NCI-H1694 treated with DMSO at 0.1 percent for 48 hours (cell line): Measurements from ENCODE around the gene FSTL4.

Source experiments
- DNase-seq: peaks from one replicate; lab custom pipeline; 2025; lab: John Stamatoyannopoulos, UW

The FSTL4 gene

DNA sequence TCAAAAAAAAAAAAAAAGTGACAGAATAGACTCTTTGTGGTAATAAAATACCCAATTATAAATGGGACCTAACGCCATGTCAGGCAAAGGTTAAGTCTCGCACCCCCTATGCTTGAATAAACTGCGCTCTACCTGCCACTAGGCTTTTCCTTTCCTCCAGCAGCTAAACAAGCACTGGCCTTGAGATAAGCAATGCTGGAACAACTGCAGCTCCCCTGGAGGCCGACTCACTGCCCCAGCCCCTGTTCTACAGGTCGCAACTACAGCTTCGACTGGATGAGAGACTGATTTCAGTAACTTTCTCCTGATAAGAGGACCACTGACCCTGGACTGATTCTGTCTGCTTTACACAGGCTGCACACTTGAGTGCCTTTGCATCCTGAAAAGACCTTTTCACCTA lies 350.3 kb downstream of the FSTL4 start:
- no peak for DNase-seq

- no peak for DNase-seq
Measured at GRCh38 chr5:133260715-133261114, 351.6 kb downstream of the FSTL4 start.

GRCh38 chr5:133259199-133259997 lies 352.9 kb downstream of the FSTL4 start:
- DNase-seq: no peak

GRCh38 chr5:133257977-133258376 lies 354.4 kb downstream of the FSTL4 start:
- no peak for DNase-seq

- DNase-seq: no peak
Measured at GRCh38 chr5:133256276-133256675, 356.1 kb downstream of the FSTL4 start.

DNA sequence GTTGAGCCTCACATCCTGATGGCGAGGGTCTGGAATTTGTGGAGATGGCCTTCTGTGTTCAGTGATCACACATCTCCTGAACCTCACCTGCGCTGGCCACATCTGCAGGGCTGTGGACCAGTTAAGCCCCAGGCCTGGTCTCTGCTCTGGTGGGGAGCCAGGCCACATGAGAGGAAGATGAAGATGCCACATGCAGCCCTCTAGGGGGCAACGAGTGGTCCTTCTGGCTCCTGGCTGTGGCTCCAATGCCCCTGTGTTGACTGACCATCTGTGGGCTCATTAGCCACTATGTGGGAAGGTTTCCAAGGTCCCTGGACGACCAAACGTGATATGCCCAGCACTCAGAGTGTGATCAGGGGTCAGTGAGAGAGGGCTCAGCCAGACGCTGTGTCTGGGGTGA lies 357.5 kb downstream of the FSTL4 start:
- no peak for DNase-seq

DNA sequence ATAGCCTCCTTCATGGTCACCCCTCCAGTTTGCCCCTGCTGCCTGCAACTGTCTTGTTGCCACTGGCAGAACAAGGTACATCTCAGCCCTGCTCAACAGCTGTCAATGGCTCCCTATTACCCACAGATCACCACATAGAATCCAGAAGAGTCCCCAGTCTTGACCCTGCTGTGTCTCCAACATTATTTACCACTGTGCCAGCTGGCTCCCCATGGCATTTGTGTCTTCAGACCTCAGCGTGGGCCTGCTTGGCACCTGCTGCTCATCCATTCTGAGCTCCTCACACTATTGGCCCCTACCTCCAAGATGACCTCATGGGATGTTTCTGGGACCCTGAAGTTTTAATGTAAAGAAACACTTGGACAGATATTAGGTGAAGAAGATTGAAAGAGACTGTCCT lies 358.7 kb downstream of the FSTL4 start:
- DNase-seq: no peak

DNA sequence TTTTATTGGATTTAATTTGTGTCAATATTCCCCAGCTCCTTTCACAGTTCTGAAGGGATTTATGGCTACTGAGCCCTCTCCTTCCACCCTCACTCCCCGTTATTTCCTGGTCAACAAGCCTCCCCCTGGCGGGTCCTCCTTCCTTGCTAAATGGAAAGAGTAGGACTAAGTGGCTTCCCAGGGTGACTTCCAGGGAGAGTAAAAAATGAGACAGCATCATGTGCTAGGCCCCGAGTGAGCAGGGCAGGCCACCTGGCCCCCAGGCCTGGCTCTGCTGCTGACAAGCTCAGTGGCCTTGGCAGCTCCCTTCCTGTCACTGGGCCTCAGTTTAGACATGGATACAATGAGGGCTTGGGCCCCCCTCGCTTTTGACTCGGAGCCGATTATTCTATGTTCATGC lies 359.3 kb downstream of the FSTL4 start:
- DNase-seq: no peak

DNA sequence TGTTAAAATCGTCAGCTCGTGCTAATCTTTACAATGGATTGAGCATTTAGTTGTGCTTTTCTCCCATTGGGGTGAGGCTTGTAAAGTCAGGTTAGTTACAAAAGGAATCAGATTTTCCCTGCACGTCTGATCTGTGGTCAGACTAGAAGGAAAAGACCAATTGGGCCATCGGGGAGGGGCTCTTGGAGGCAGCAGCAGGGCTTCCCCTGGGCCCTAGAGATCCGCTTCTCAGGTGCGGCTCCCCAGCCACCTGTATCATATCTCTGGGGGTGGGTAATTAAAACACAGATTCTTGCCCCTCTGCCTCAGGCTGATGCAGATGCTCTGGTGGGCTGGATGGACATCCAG lies 360.2 kb downstream of the FSTL4 start:
- DNase-seq: no peak

- no peak for DNase-seq
Measured at GRCh38 chr5:133251296-133252132, 360.8 kb downstream of the FSTL4 start.

- DNase-seq: no peak
Measured at GRCh38 chr5:133250527-133250926, 361.8 kb downstream of the FSTL4 start.

DNA sequence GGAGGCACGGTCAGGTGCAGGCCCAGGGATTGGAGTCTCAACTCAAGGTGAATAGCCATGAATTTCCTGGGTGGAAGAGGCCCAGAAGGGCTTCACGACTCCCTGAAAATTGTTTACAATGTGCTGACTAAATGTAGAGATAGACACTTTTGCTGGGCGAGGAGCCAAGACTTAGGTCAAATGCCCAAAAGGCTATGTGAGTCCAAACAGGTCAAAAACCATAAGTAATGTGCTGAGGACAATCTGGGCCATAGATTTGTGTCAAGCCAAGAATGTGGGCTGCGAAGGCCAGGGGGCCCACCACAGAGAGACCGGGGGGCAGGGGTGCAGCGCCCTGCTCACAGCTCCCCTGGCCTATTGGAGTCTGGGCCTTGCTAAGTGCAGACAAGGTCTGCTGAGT lies 362.7 kb downstream of the FSTL4 start:
- DNase-seq: no peak

GRCh38 chr5:133247881-133248624 lies 364.3 kb downstream of the FSTL4 start:
- no peak for DNase-seq

GRCh38 chr5:133247151-133247709 lies 365.1 kb downstream of the FSTL4 start:
- DNase-seq: no peak

- no peak for DNase-seq
Measured at GRCh38 chr5:133246376-133247150, 365.8 kb downstream of the FSTL4 start.

GRCh38 chr5:133246053-133246370 lies 366.3 kb downstream of the FSTL4 start:
- DNase-seq: no peak

DNA sequence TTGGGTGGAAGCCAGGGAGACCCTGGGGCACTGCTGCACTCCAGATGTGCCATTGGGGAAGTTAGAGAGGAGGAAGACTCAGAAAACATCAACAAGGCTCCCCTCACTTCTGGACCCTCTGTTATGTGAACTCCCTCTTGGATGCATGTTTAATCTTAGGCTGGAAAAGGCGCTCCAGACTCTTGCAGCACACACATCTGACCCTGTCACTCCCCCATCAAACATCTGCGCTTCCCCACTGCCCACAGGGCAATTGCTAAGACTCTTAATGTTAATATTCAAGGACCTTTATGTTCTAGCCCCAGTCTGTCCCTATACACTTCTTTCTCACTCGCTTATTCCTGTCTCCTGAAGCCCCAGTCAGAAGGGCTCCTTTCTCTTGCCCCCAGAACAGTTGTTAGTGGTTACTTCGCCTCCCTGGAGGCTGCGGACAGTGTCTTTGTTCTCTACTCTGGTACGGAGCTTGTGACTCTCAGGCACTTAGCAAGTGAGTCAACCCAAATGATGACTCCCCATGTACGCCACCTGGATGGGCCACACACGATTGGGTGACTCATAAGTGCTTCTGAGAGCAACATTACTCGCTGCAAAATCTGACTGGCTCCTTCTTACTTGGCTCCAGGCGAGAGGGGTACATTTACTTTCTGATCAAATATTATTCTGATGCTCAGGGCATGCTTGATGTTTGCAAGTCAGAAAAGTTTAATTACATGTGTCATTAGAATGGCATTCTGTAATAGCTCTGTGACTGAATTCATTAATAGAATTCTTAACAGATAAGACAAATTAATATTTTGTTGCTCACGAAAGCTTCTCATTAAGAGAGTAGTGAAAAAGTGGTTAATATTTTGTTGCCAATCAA lies 366.9 kb downstream of the FSTL4 start:
- no peak for DNase-seq

DNA sequence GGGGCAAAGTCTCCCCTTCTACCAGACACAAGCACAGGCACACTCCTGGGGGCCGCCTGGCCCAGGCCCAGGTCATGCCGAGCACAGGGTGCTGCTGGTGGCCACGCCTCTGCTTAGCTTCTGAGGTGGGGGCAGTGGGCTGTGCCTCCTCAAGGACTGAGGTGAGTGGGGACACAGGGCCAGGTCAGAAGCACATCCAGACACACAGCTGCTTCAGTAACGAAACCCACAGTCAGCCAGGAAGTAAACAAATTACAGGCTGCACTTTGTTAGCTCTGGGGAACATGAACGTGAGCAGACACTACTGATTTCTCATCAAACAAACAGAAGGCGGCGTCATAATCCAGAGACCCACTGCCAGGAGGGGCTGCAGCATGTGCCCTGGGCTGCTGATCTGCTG lies 368.1 kb downstream of the FSTL4 start:
- no peak for DNase-seq

- DNase-seq: no peak
Measured at GRCh38 chr5:133243196-133243595, 369.1 kb downstream of the FSTL4 start.

DNA sequence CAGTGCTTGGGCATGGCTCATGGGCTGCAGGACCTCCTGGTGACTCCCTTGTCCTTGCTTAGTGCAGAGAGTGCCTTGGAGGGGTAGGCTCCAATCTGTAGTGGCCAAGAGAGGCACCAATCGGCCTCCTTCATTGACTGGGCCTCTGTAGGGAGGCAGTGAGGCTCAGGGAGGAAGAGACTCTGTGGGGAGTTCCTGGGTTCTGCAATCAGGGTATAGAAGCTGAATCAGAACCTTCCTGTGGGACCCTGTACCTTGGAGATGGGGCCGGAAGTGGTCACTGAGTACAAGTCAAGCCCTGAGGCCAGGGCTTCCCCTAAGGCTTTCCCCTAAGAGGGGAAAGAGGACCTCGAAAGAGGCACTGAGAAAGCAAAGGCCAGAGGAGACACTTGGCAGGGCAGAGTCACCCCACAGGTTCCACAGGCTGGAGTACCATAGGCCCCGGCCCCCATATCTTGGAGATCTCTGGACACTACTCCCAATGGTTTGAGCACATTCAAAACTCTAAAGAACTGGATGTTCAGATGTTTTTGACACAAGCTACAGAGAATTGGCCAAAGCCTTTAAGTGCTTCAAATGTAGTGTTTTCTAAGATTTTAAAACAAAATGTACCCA lies 370.0 kb downstream of the FSTL4 start:
- no peak for DNase-seq
